ENCODE data around the gene DIS3L2.
A peak's percentile ranks its signal among the peaks of the same experiment; 100 is the strongest.

The DIS3L2 gene

GRCh38 chr2:232137356-232138147, 176.0 kb downstream of the DIS3L2 start:
- FAIRE-seq (no peak), DNase-seq (ENCODE audit: insufficient read length) (no peak)
- TF ChIP-seq TAF1 (IDR thresholded peaks at IDR 0.05; ENCODE audit: borderline replicate concordance, low read depth, low read length) (no peak), POLR2AphosphoS5 (IDR thresholded peaks at IDR 0.05; ENCODE audit: low read depth, low read length) (no peak), POLR2A (IDR thresholded peaks at IDR 0.05; ENCODE audit: low read depth, low read length) (no peak)

- no peak for FAIRE-seq
- DNase-seq (ENCODE audit: insufficient read length): no peak
- TF ChIP-seq POLR2AphosphoS5 (IDR thresholded peaks at IDR 0.05; ENCODE audit: low read depth, low read length): no peak
- no peak for TF ChIP-seq TAF1 (IDR thresholded peaks at IDR 0.05; ENCODE audit: borderline replicate concordance, low read depth, low read length)
- no peak for TF ChIP-seq POLR2A (IDR thresholded peaks at IDR 0.05; ENCODE audit: low read depth, low read length)
These were observed 176.9 kb downstream of the DIS3L2 start for GRCh38 chr2:232138441-232138840.

- FAIRE-seq: no peak
- DNase-seq (ENCODE audit: insufficient read length): no peak
- TF ChIP-seq TAF1 (IDR thresholded peaks at IDR 0.05; ENCODE audit: borderline replicate concordance, low read depth, low read length): no peak
- no peak for TF ChIP-seq POLR2A (IDR thresholded peaks at IDR 0.05; ENCODE audit: low read depth, low read length)
- TF ChIP-seq POLR2AphosphoS5 (IDR thresholded peaks at IDR 0.05; ENCODE audit: low read depth, low read length): no peak
These were observed 177.7 kb downstream of the DIS3L2 start for GRCh38 chr2:232139171-232139594.

GRCh38 chr2:232139786-232140562, 178.5 kb downstream of the DIS3L2 start:
- TF ChIP-seq POLR2AphosphoS5 (IDR thresholded peaks at IDR 0.05; ENCODE audit: low read depth, low read length) (no peak), TAF1 (IDR thresholded peaks at IDR 0.05; ENCODE audit: borderline replicate concordance, low read depth, low read length) (no peak)
- no peak for FAIRE-seq
- DNase-seq (ENCODE audit: insufficient read length): no peak

- FAIRE-seq: no peak
- no peak for DNase-seq (ENCODE audit: insufficient read length)
- TF ChIP-seq POLR2AphosphoS5 (IDR thresholded peaks at IDR 0.05; ENCODE audit: low read depth, low read length): no peak
- no peak for TF ChIP-seq POLR2A (IDR thresholded peaks at IDR 0.05; ENCODE audit: low read depth, low read length)
- no peak for TF ChIP-seq TAF1 (IDR thresholded peaks at IDR 0.05; ENCODE audit: borderline replicate concordance, low read depth, low read length)
These were observed 180.1 kb downstream of the DIS3L2 start for GRCh38 chr2:232141591-232141990.

- FAIRE-seq (peak; percentile 56), DNase-seq (ENCODE audit: insufficient read length) (no peak)
- TF ChIP-seq POLR2A (IDR thresholded peaks at IDR 0.05; ENCODE audit: low read depth, low read length) (no peak), POLR2AphosphoS5 (IDR thresholded peaks at IDR 0.05; ENCODE audit: low read depth, low read length) (no peak), TAF1 (IDR thresholded peaks at IDR 0.05; ENCODE audit: borderline replicate concordance, low read depth, low read length) (no peak)
These were observed 180.5 kb downstream of the DIS3L2 start for GRCh38 chr2:232142049-232142448.

GRCh38 chr2:232142502-232142901, 181.0 kb downstream of the DIS3L2 start:
- FAIRE-seq: peak; percentile 51
- TF ChIP-seq TAF1 (IDR thresholded peaks at IDR 0.05; ENCODE audit: borderline replicate concordance, low read depth, low read length) (no peak), POLR2A (IDR thresholded peaks at IDR 0.05; ENCODE audit: low read depth, low read length) (no peak), POLR2AphosphoS5 (IDR thresholded peaks at IDR 0.05; ENCODE audit: low read depth, low read length) (no peak)
- no peak for DNase-seq (ENCODE audit: insufficient read length)

GRCh38 chr2:232146294-232146693, 184.8 kb downstream of the DIS3L2 start:
- DNase-seq (ENCODE audit: insufficient read length): no peak

GRCh38 chr2:232147440-232148077, 186.0 kb downstream of the DIS3L2 start:
- FAIRE-seq (no peak), DNase-seq (ENCODE audit: insufficient read length) (no peak)
- TF ChIP-seq POLR2A (IDR thresholded peaks at IDR 0.05; ENCODE audit: low read depth, low read length) (no peak), TAF1 (IDR thresholded peaks at IDR 0.05; ENCODE audit: borderline replicate concordance, low read depth, low read length) (no peak), POLR2AphosphoS5 (IDR thresholded peaks at IDR 0.05; ENCODE audit: low read depth, low read length) (no peak)

More at GRCh38 chr2:232146294-232146693, 184.8 kb downstream of the DIS3L2 start:
- FAIRE-seq: no peak
- TF ChIP-seq POLR2A (IDR thresholded peaks at IDR 0.05; ENCODE audit: low read depth, low read length) (no peak), TAF1 (IDR thresholded peaks at IDR 0.05; ENCODE audit: borderline replicate concordance, low read depth, low read length) (no peak), POLR2AphosphoS5 (IDR thresholded peaks at IDR 0.05; ENCODE audit: low read depth, low read length) (no peak)

- no peak for TF ChIP-seq POLR2AphosphoS5 (IDR thresholded peaks at IDR 0.05; ENCODE audit: low read depth, low read length)
- no peak for TF ChIP-seq TAF1 (IDR thresholded peaks at IDR 0.05; ENCODE audit: borderline replicate concordance, low read depth, low read length)
- no peak for TF ChIP-seq POLR2A (IDR thresholded peaks at IDR 0.05; ENCODE audit: low read depth, low read length)
- DNase-seq (ENCODE audit: insufficient read length): no peak
- no peak for FAIRE-seq
These were observed 200.7 kb downstream of the DIS3L2 start for GRCh38 chr2:232162187-232162586.

GRCh38 chr2:232170396-232170795, 208.9 kb downstream of the DIS3L2 start:
- no peak for FAIRE-seq
- DNase-seq (ENCODE audit: insufficient read length): no peak
- TF ChIP-seq POLR2A (IDR thresholded peaks at IDR 0.05; ENCODE audit: low read depth, low read length) (no peak), POLR2AphosphoS5 (IDR thresholded peaks at IDR 0.05; ENCODE audit: low read depth, low read length) (no peak)

Data from GM12892 (cell line).